Adrenal gland (tissue), 12 donors: ENCODE results near the gene MYO10. TPM values are rescaled to one million over a fixed set of nuclear protein-coding genes. Genes with fewer than 3 reads are reported as not detected.

Source experiments
- DNase-seq, 7 donors: peaks; one replicate each; pipeline ENCODE4 v3.0.0-alpha.2; 2019 to 2020
- H3K27ac ChIP-seq, 5 donors: fragments of 200-600 bp; sonication (generic) in 4 of 5; 1 replicate in 3 of 5; 2 replicates in 2 of 5; pipeline versions ENCODE4 v1.5.1 to v1.8.0; 2016 to 2020; ENCODE audit warnings: mild to moderate bottlenecking in 1 of 5
- H3K27me3 ChIP-seq: fragments of 200-600 bp; 2 replicates; pipeline ENCODE4 v1.8.0; 2021
- H3K36me3 ChIP-seq, 2 donors: fragments of 200-600 bp; replicated peaks in 1 of 2; 1 replicate in 1 of 2; 2 replicates in 1 of 2; pipeline versions ENCODE4 v1.5.1 to v1.8.0; 2018 to 2022
- H3K4me1 ChIP-seq, 2 donors: fragments of 200-600 bp; replicated peaks in 1 of 2; 1 replicate in 1 of 2; 2 replicates in 1 of 2; pipeline versions ENCODE4 v1.5.1 to v1.8.0; 2018 to 2021
- H3K4me3 ChIP-seq, 4 donors: fragments of 200-600 bp; sonication (generic) in 3 of 4; one replicate each; pipeline ENCODE4 v1.5.1; 2016 to 2018
- H3K9me3 ChIP-seq, 3 donors: fragments of 200-600 bp; sonication (generic) in 1 of 3; replicated peaks in 1 of 3; 1 replicate in 2 of 3; 2 replicates in 1 of 3; pipeline versions ENCODE4 v1.5.1 to v1.8.0; 2016 to 2021
- CTCF ChIP-seq, 6 experiments: fragments of 450-650 bp in 4 of 6; fragments of 200-600 bp in 2 of 6; sonication (generic) in 1 of 6; IDR thresholded peaks; 1 replicate in 5 of 6; 2 replicates in 1 of 6; pipeline versions ENCODE4 v1.5.1 to v1.8.0; 2016 to 2021; ENCODE audit warnings: antibody characterized with exemption in 6 of 6, mild to moderate bottlenecking in 2 of 6, moderate library complexity in 1 of 6
- POLR2A ChIP-seq, 2 donors: fragments of 450-650 bp; IDR thresholded peaks; one replicate each; pipeline ENCODE4 v1.6.1; 2017; ENCODE audit warnings: antibody characterized with exemption in 2 of 2, mild to moderate bottlenecking in 2 of 2, moderate library complexity in 1 of 2
- WGBS, 4 donors: extraction: QIAGEN DNeasy Blood & Tissue Kit in 2 of 4; methylation state at CpG; one replicate each; pipeline versions ENCODE4 v1.1.5 to v1.1.7; 2013 to 2017; 5-methylcytosine and 5-hydroxymethylcytosine counted together
- intact Hi-C, 2 donors: fragments of 100-400 bp; cut with DNase I; formaldehyde crosslinking; loops; one replicate each; pipeline versions ENCODE4 v1.14.1 to v1.15.0; 2022 to 2023
- polyA plus RNA-seq, 3 donors: library from polyadenylated mRNA; stranded (reverse); fragments of 200-250 nt in 2 of 3; fragments of 350-450 nt in 1 of 3; fragmentation: Illumina TruSeq in 1 of 3; extraction: RNeasy Lipid Tissue Mini Kit (QIAGEN cat#74804) in 1 of 3; gene quantifications; one replicate each; pipeline ENCODE4 v1.2.3, GENCODE V29; 2013 to 2014
- total RNA-seq, 9 donors: library from RNA; depleted of rRNA in 4 of 9; stranded (reverse); fragments of >200 nt in 4 of 9; fragments of 120-200 nt in 1 of 9; fragmentation: NEBNext Ultra II Directional in 1 of 9; extraction: Animal tissue kit (Norgen Biotek cat#: 25700) in 1 of 9; gene quantifications; one replicate each; pipeline versions ENCODE4 v1.1.0 to v1.2.4, GENCODE V29; 2013 to 2023
- donor health status: healthy with polysubstance abuse.
- donor health status: Bipolar disorder and iron deficiency.
- donor health status: DM: yes; HTN: yes; CAD: no.
- donor health status: DM: no; HTN: no; CAD: no.
- donor health status: DM: no; HTN: no; CAD: no.
- donor health status: DM: yes; HTN: yes; CAD: no.

The MYO10 gene
- total and polyA plus RNA-seq, 12 donors: 2.2 to 38.9 (median 10.5) TPM

- no peak overlapping the region for H3K27ac ChIP-seq
- WGBS, 4 donors: 55 to 64% (median 58%) methylated on average over 11 of the region's 11 CpGs
- intact Hi-C loops: no loop called here
Measured at GRCh38 chr5:16666883-16667398, 269.1 kb downstream of the MYO10 start.

GRCh38 chr5:16666130-16666882 is 269.8 kb downstream of the MYO10 start:
- intact Hi-C loops: no loop called here
- no peaks in the 10 kb centered on the region for H3K36me3 ChIP-seq
- 82 to 90% (median 88%) methylated on average over 10 to 19 of the region's 19 CpGs for WGBS, 4 donors
- no peaks in the 10 kb centered on the region for H3K9me3 ChIP-seq
- H3K27me3 ChIP-seq: no peaks in the 10 kb centered on the region
- H3K4me1 ChIP-seq: no peaks in the 10 kb centered on the region
- TF ChIP-seq POLR2A (IDR thresholded peaks at IDR 0.05): no peak
- TF ChIP-seq CTCF (IDR thresholded peaks at IDR 0.05): no peak
- H3K27ac ChIP-seq: no peak overlapping the region
- H3K4me3 ChIP-seq: no peak overlapping the region
- DNase-seq: no peak

More at GRCh38 chr5:16666883-16667398, 269.1 kb downstream of the MYO10 start:
- Histone ChIP-seq H3K27me3 (no peaks in the 10 kb centered on the region), H3K9me3 (no peaks in the 10 kb centered on the region), H3K4me1 (no peaks in the 10 kb centered on the region), H3K36me3 (no peaks in the 10 kb centered on the region), H3K4me3 (no peak overlapping the region)
- DNase-seq: peak in 5 of 7 donors; percentile 5 to 65 (median 18)
- TF ChIP-seq CTCF (IDR thresholded peaks at IDR 0.05): peak in 2 of 6 experiments; percentile 27 to 45
- TF ChIP-seq POLR2A (IDR thresholded peaks at IDR 0.05): no peak

DNA sequence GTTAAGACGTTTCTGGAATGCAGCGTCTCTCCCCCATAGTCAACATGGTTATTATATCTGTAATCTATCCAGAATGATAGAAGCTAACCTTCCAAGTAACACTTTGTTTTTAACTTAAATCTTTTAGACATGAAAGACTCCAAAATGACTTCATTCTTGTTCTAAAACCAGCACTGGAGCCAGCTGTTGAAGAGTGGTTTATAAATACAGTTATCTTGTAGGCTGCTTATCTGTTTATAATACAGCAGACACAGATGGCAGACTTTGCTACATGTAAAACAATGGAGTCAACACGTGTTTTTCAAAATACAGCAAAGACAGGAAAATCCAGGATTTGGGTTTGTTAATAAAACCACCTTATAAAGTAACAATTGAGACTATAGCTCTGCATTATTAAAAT is 270.5 kb downstream of the MYO10 start:
- H3K4me1 ChIP-seq: no peaks in the 10 kb centered on the region
- H3K9me3 ChIP-seq: no peaks in the 10 kb centered on the region
- no peaks in the 10 kb centered on the region for H3K27me3 ChIP-seq
- no peaks in the 10 kb centered on the region for H3K36me3 ChIP-seq
- 43 to 66% (median 54%) methylated on average over 3 of the region's 3 CpGs for WGBS, 4 donors
- no peak overlapping the region for H3K4me3 ChIP-seq
- DNase-seq: no peak
- TF ChIP-seq CTCF (IDR thresholded peaks at IDR 0.05): no peak
- H3K27ac ChIP-seq: no peak overlapping the region
- intact Hi-C loops: no loop called here

- TF ChIP-seq POLR2A (IDR thresholded peaks at IDR 0.05) (no peak), CTCF (IDR thresholded peaks at IDR 0.05) (no peak)
- H3K9me3 ChIP-seq: no peaks in the 10 kb centered on the region
- H3K36me3 ChIP-seq: no peaks in the 10 kb centered on the region
- DNase-seq: no peak
- no peaks in the 10 kb centered on the region for H3K4me1 ChIP-seq
- no peak overlapping the region for H3K4me3 ChIP-seq
- intact Hi-C loops: no loop called here
- H3K27ac ChIP-seq: no peak overlapping the region
- WGBS, 4 donors: 79 to 91% (median 85%) methylated on average over 4 to 5 of the region's 5 CpGs
- no peaks in the 10 kb centered on the region for H3K27me3 ChIP-seq
Measured at GRCh38 chr5:16664368-16664767, 271.7 kb downstream of the MYO10 start.
